ENCODE data around the gene PRR12. TPM values are rescaled to one million over a fixed set of nuclear protein-coding genes. Genes with fewer than 3 reads are reported as not detected.

PRR12 gene
- total and polyA plus RNA-seq, 9 of the 15 experiments (the other 6 are each of a cell fraction or from before 2014, with no cell fraction given), result 0.01 to 21.1 (median 0.98) TPM

GRCh38 chr19:49579947-49580263 is 11.1 kb upstream of the PRR12 start (continued):
- TF ChIP-seq ZBTB11 (CRISPR knock-in tag; IDR thresholded peaks at IDR 0.05), result 0 out of 6 replicates have a peak, but pooled peaks of 1 of the 3 experiments have one; percentile 81
- no peak for TF ChIP-seq POLR2G (IDR thresholded peaks at IDR 0.05; ENCODE audit: low read depth, low read length)
- peak; percentile 81 for TF ChIP-seq CHD1 (IDR thresholded peaks at IDR 0.05; ENCODE audit: low read length)
- TF ChIP-seq FOXM1 (IDR thresholded peaks at IDR 0.05; ENCODE audit: low read depth), result no peak
- TF ChIP-seq FOXM1 (CRISPR knock-in tag; IDR thresholded peaks at IDR 0.05; ENCODE audit: low read depth), result no peak
- no peak for TF ChIP-seq CTCFL (IDR thresholded peaks at IDR 0.05; ENCODE audit: borderline replicate concordance, insufficient read depth, low read depth, low read length, poor library complexity, severe bottlenecking)
- TF ChIP-seq ZC3H11A (IDR thresholded peaks at IDR 0.05; ENCODE audit: low read depth, low read length), result no peak
- no peak for TF ChIP-seq ZNF644 (tag; IDR thresholded peaks at IDR 0.05; ENCODE audit: low read depth)
- no peak for TF ChIP-seq HDAC8 (tag; IDR thresholded peaks at IDR 0.05)

Data from K562 (cell line).